ENCODE results near the gene SEC22A. TPM values are rescaled to one million over a fixed set of nuclear protein-coding genes. Genes with fewer than 3 reads are reported as not detected.
A peak's percentile ranks its signal among the peaks of the same experiment; 100 is the strongest.

The SEC22A gene
- total RNA-seq, 5 donors from 2014 or later (not counting 1 experiment from before 2014, with no cell fraction given) = 14.4 to 22.5 (median 18.7) TPM

DNA sequence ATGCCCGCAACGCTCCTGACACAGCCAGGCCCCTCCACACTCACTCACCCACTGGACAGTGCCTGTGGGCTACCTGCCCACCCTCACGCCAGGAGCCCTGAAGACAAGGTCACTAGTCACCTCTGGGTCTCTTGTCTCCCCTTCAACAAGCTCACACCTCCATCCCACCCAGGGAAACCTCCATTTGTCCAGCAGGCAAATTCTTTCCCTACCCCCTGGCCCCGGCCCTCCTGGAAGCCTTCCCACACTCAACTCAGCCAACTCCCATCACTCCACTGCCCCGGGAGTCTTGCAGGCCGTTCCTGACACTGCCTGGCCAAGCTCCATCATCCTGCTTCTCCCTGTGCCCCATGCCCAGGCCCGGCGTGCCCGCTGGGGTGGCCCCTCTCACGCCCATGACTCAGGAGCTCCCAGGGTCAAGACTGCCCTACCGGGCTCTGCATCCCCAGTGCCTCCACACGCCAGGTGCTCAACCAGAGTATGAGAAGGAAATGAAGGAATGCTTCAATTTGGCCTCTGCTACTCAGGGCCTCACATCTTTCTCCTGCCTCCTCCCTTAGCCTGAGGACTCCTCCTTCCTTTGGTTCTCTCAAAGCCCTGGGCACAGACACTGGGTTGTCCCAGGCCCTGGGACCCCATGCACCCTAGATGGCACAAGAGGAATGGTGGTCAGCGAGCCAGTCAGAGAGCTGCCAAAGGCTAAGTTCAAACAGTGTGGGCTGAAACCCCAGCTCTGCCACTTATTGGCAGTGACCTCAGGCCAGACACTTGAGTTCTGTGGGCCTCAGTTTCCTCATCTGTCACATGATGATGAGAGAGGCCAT lies 88.6 kb downstream of the SEC22A start:
- no peaks in the 10 kb centered on the region for H3K36me3 ChIP-seq (ENCODE audit: control insufficient read depth in 2 of 2, extremely low read depth in 1 of 2, insufficient read depth in 1 of 2, low read length in 1 of 2)
- H3K9me3 Mint-ChIP-seq = peaks cover 0 to 10% (median 0%) of the 10 kb centered on the region in 3 donors
- no peak overlapping the region for H3K27ac Mint-ChIP-seq
- H3K4me1 Mint-ChIP-seq = no peaks in the 10 kb centered on the region
- peaks cover 0 to 34% of the 10 kb centered on the region in 2 experiments for H3K27me3 ChIP-seq (replicated peaks in 1 of 2; ENCODE audit: control insufficient read depth in 2 of 2, extremely low read depth in 1 of 2, insufficient read depth in 2 of 2, low read length in 1 of 2)
- POLR2A ChIA-PET = no interaction called here
- no peaks in the 10 kb centered on the region for H3K9me3 ChIP-seq
- H3K36me3 Mint-ChIP-seq = no peaks in the 10 kb centered on the region
- H3K27me3 Mint-ChIP-seq = peaks cover 10 to 12% of the 10 kb centered on the region in 2 donors
- no peak overlapping the region for H3K4me3 ChIP-seq (ENCODE audit: control insufficient read depth in 1 of 2, extremely low read depth in 1 of 2, low read length in 1 of 2)
- no peak for ATAC-seq (replicated peaks in 1 of 4)
- H3K4me3 Mint-ChIP-seq = no peak overlapping the region
- DNase-seq = peak in 1 of 35 experiments; percentile 23
- WGBS (ENCODE audit: insufficient coverage) = 80% methylated on average over 10 of the region's 13 CpGs
- H3K27ac ChIP-seq (ENCODE audit: low read length) = no peak overlapping the region
- no peaks in the 10 kb centered on the region for H3K4me1 ChIP-seq (ENCODE audit: control insufficient read depth in 1 of 2, extremely low read depth in 1 of 2, insufficient read depth in 2 of 2, low read length in 2 of 2)
- CTCF ChIA-PET = no interaction called here

DNA sequence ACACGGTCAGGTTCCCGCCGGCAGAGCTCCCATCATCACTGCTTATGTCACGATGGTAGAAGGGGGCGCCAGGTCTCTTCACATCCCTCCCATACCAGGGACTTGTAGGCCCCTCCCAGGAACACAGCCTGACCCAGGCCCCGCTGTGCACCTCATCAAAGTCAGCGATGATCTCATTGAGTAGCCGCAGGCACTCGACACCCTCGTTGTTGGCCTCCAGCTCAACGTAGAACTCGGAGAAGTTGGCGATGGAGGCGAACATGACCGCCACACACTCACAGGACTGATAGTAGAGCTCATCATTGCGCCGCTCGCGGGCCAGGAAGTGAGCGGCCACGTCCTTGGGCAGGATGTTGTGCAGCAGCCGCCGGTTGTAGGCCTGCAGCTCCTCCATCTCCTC lies 89.2 kb downstream of the SEC22A start:
- peaks cover 10 to 12% of the 10 kb centered on the region in 2 donors for H3K27me3 Mint-ChIP-seq
- no peaks in the 10 kb centered on the region for H3K36me3 Mint-ChIP-seq
- H3K4me3 ChIP-seq (ENCODE audit: control insufficient read depth in 1 of 2, extremely low read depth in 1 of 2, low read length in 1 of 2) = no peak overlapping the region
- H3K9me3 Mint-ChIP-seq = peaks cover 0 to 10% (median 0%) of the 10 kb centered on the region in 3 donors
- no peak overlapping the region for H3K4me3 Mint-ChIP-seq
- no peaks in the 10 kb centered on the region for H3K36me3 ChIP-seq (ENCODE audit: control insufficient read depth in 2 of 2, extremely low read depth in 1 of 2, insufficient read depth in 1 of 2, low read length in 1 of 2)
- no peak overlapping the region for H3K27ac Mint-ChIP-seq
- CTCF ChIA-PET = no interaction called here
- DNase-seq (peak in 1 of 35 experiments; percentile 14), ATAC-seq (replicated peaks in 1 of 4) (no peak)
- WGBS (ENCODE audit: insufficient coverage) = 93% methylated on average over 23 of the region's 23 CpGs
- H3K4me1 ChIP-seq (ENCODE audit: control insufficient read depth in 1 of 2, extremely low read depth in 1 of 2, insufficient read depth in 2 of 2, low read length in 2 of 2) = no peaks in the 10 kb centered on the region
- peaks cover 0 to 37% of the 10 kb centered on the region in 2 experiments for H3K27me3 ChIP-seq (replicated peaks in 1 of 2; ENCODE audit: control insufficient read depth in 2 of 2, extremely low read depth in 1 of 2, insufficient read depth in 2 of 2, low read length in 1 of 2)
- H3K4me1 Mint-ChIP-seq = no peaks in the 10 kb centered on the region
- POLR2A ChIA-PET = no interaction called here
- H3K9me3 ChIP-seq = no peaks in the 10 kb centered on the region
- no peak overlapping the region for H3K27ac ChIP-seq (ENCODE audit: low read length)

DNA sequence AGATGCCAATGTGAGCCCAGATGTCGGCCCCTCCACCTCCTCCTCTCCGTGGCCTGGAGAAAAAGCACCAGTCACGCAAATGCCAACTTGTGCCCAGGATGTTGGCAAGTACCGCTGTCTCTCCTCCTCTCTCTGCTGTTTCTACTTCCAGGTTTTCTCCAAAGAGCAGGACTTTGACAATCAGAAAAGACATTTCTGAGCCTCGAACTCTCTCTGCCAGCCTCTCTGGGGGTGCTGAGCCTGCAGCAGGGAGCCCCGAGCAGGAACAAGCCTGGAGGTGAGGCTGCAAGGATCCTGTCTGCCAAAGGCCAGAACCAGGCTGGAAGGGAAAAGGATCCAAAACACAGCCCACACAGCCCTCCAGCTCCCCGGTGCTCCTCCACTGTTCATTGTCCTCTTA lies 89.7 kb downstream of the SEC22A start:
- no peak overlapping the region for H3K4me3 ChIP-seq (ENCODE audit: control insufficient read depth in 1 of 2, extremely low read depth in 1 of 2, low read length in 1 of 2)
- no peak overlapping the region for H3K27ac ChIP-seq (ENCODE audit: low read length)
- ChIA-PET CTCF (no interaction called here), POLR2A (no interaction called here)
- ATAC-seq (replicated peaks in 1 of 4) (no peak), DNase-seq (no peak)
- Mint-ChIP-seq H3K27me3 (peaks cover 10 to 12% of the 10 kb centered on the region in 2 donors), H3K9me3 (peaks cover 0 to 10% (median 0%) of the 10 kb centered on the region in 3 donors), H3K36me3 (no peaks in the 10 kb centered on the region), H3K27ac (no peak overlapping the region), H3K4me1 (no peaks in the 10 kb centered on the region), H3K4me3 (no peak overlapping the region)
- H3K27me3 ChIP-seq (replicated peaks in 1 of 2; ENCODE audit: control insufficient read depth in 2 of 2, extremely low read depth in 1 of 2, insufficient read depth in 2 of 2, low read length in 1 of 2) = peaks cover 0 to 39% of the 10 kb centered on the region in 2 experiments
- 80% methylated on average over 5 of the region's 7 CpGs for WGBS (ENCODE audit: insufficient coverage)
- H3K9me3 ChIP-seq = no peaks in the 10 kb centered on the region
- H3K36me3 ChIP-seq (ENCODE audit: control insufficient read depth in 2 of 2, extremely low read depth in 1 of 2, insufficient read depth in 1 of 2, low read length in 1 of 2) = no peaks in the 10 kb centered on the region
- no peaks in the 10 kb centered on the region for H3K4me1 ChIP-seq (ENCODE audit: control insufficient read depth in 1 of 2, extremely low read depth in 1 of 2, insufficient read depth in 2 of 2, low read length in 2 of 2)

DNA sequence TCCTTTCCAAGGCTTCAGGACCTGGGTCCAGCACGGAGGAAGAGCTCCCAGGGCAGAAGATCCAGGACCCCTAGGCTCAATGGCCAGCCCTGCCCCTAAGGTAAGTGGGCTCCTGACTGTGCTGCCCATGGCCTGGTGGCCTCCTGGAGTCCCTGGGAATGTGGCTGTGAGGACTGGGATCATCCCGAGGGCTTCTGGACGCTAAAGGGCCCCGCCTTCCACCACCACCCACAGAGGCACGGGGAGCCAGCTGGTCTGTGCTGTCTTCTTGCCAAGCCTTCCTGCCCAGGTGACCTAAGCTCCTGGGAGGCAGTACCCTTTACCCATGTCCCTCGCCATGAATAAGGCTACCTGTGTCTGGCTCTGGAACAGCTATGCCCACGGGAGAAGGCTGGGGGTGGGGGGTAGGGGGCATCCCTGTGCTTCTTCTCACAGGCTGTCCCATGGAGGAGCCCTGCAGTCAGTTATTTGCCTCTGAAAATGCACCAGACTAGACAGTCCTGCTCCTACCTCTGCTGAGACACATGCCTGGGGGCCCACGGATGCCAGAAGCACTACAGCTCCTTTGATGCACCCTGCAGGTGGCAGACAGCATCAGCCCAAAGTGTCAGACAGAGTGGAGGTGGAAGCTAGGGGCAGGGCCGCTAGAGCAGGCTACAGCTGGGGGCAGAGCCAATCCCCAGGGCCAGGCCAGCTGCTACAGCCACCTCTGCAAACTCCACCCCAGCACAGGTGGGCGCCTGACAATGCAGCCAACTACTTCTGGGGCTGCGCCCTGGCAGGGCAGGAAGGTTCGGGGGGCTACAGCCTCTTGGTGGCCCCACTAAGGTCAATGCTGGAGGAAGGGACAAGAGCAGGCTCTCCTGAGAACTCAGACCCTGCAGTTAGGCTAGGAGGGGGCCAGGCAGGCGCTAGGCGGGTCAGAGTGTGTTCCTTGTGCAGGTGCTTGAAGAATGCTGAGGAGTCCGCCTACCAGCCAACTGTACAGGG lies 90.9 kb downstream of the SEC22A start:
- 86% methylated on average over 3 of the region's 15 CpGs for WGBS (ENCODE audit: insufficient coverage)
- no peak for ATAC-seq (replicated peaks in 1 of 4)
- DNase-seq = peak in 1 of 35 experiments; percentile 22
- ChIA-PET CTCF (no interaction called here), POLR2A (no interaction called here)
- Mint-ChIP-seq H3K36me3 (no peaks in the 10 kb centered on the region), H3K27me3 (peaks cover 10 to 12% of the 10 kb centered on the region in 2 donors), H3K4me1 (no peaks in the 10 kb centered on the region), H3K27ac (no peak overlapping the region), H3K4me3 (no peak overlapping the region), H3K9me3 (peaks cover 0 to 4% (median 0%) of the 10 kb centered on the region in 3 donors)
- H3K9me3 ChIP-seq = no peaks in the 10 kb centered on the region
- no peaks in the 10 kb centered on the region for H3K4me1 ChIP-seq (ENCODE audit: control insufficient read depth in 1 of 2, extremely low read depth in 1 of 2, insufficient read depth in 2 of 2, low read length in 2 of 2)
- H3K36me3 ChIP-seq (ENCODE audit: control insufficient read depth in 2 of 2, extremely low read depth in 1 of 2, insufficient read depth in 1 of 2, low read length in 1 of 2) = no peaks in the 10 kb centered on the region
- peaks cover 0 to 37% of the 10 kb centered on the region in 2 experiments for H3K27me3 ChIP-seq (replicated peaks in 1 of 2; ENCODE audit: control insufficient read depth in 2 of 2, extremely low read depth in 1 of 2, insufficient read depth in 2 of 2, low read length in 1 of 2)
- H3K4me3 ChIP-seq (ENCODE audit: control insufficient read depth in 1 of 2, extremely low read depth in 1 of 2, low read length in 1 of 2) = no peak overlapping the region
- no peak overlapping the region for H3K27ac ChIP-seq (ENCODE audit: low read length)

DNA sequence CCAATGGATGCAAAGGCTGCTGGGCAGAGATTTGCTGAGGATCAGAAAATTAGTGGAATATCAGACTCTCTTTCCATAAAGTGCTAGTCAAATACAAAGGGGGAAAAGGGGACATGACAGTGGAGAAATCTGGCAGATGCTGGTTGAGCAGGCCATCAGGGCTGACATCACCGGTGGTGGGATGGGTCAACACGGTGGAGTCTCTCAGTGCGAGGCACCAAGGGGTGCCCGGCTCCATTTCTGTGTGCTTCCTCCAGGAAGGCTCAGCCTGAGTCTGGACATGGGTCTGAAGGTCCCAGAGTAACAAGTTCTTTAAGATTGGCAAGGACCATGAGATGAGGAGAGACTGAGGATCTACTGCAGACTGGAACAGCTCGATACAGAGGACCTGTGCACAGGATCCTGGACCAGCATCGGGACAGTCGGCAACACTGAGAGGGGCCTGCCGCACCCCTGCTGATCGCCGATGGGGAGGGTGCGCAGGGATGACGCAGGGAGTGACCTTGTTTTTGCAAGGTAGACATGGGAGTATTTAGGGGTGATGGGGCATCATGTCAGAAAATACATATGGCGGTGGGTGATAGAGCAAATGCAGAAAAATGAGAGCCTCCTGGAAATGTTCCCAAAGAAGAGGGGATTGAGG lies 92.7 kb downstream of the SEC22A start:
- Histone ChIP-seq H3K27me3 (replicated peaks in 1 of 2; ENCODE audit: control insufficient read depth in 2 of 2, extremely low read depth in 1 of 2, insufficient read depth in 2 of 2, low read length in 1 of 2) (peaks cover 0 to 37% of the 10 kb centered on the region in 2 experiments), H3K9me3 (no peaks in the 10 kb centered on the region), H3K27ac (ENCODE audit: low read length) (no peak overlapping the region), H3K4me1 (ENCODE audit: control insufficient read depth in 1 of 2, extremely low read depth in 1 of 2, insufficient read depth in 2 of 2, low read length in 2 of 2) (no peaks in the 10 kb centered on the region), H3K4me3 (ENCODE audit: control insufficient read depth in 1 of 2, extremely low read depth in 1 of 2, low read length in 1 of 2) (no peak overlapping the region), H3K36me3 (ENCODE audit: control insufficient read depth in 2 of 2, extremely low read depth in 1 of 2, insufficient read depth in 1 of 2, low read length in 1 of 2) (no peaks in the 10 kb centered on the region)
- peak in 1 of 35 experiments; percentile 7 for DNase-seq
- Mint-ChIP-seq H3K4me3 (no peak overlapping the region), H3K27ac (no peak overlapping the region), H3K9me3 (peaks cover 0 to 4% (median 0%) of the 10 kb centered on the region in 3 donors), H3K36me3 (no peaks in the 10 kb centered on the region), H3K4me1 (no peaks in the 10 kb centered on the region), H3K27me3 (peaks cover 10 to 12% of the 10 kb centered on the region in 2 donors)
- ChIA-PET POLR2A (no interaction called here), CTCF (no interaction called here)
- WGBS (ENCODE audit: insufficient coverage) = 93% methylated on average over 13 of the region's 13 CpGs
- no peak for ATAC-seq (replicated peaks in 1 of 4)
